GM18909 (cell line): ENCODE measurements around the gene EID2B.

Experiments
- ATAC-seq: cut with Tn5 transposase; IDR thresholded peaks from one replicate; pipeline ENCODE4 v1.9.1; 2021; ENCODE audit warnings: mild to moderate bottlenecking; ENCODE audit not compliant: unreplicated experiment, poor library complexity

Gene EID2B

GRCh38 chr19:39501340-39501739 lies 31.3 kb downstream of the EID2B start:
- ATAC-seq, result no peak

- ATAC-seq, result no peak
These were observed 32.1 kb downstream of the EID2B start for GRCh38 chr19:39500543-39500942.

- ATAC-seq, result no peak
These were observed 32.7 kb downstream of the EID2B start for GRCh38 chr19:39499932-39500331.

- no peak for ATAC-seq
These were observed 33.6 kb downstream of the EID2B start, which contains the start of gene DLL3 for GRCh38 chr19:39498798-39499642. TSS of gene DLL3 (plus strand) at chr19:39498947. CDS start at chr19:39498975, 28 bp downstream.

DNA sequence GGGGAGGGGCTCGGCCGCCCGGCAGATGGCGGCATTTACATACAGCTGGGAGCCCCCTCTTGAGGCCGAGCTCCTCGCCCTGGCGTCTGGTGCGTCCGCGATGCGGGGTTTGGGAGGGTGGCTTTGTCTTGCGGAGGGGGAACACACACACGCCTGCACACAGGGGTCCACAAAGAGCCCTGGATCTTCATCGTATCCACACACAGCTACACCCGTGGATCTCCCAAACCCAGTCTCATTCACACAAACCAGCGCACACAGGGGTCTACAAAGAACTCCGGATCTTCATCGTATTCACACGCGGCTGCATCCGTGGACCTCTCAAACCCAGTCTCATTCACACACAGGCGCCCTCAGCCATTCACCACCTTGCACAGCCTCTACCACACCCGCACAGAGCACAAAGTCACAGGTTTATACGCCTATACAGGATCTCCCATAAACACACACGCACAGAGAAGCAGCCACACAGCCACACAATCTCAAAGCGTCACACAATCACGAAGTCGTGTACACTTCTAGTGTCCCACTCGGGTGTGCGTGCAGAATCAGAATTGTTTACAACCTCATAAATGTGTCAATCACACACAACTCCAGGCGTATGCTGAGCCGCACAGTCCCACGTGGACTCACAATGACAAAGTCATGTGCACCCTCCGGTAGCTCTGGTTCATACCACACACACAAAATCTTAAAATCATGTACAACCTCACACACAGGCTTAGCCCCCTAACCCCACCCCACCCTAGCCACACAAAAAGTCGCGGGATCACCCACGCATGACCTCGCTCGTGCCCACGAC lies 34.5 kb downstream of the EID2B start:
- no peak for ATAC-seq

- ATAC-seq, result no peak
These were observed 35.0 kb downstream of the EID2B start for GRCh38 chr19:39497701-39497995.

- ATAC-seq, result no peak
These were observed 36.6 kb downstream of the EID2B start for GRCh38 chr19:39496063-39496462.

- ATAC-seq, result no peak
These were observed 38.0 kb downstream of the EID2B start for GRCh38 chr19:39494661-39495060.

GRCh38 chr19:39492788-39493187 lies 39.9 kb downstream of the EID2B start:
- ATAC-seq, result no peak

GRCh38 chr19:39492225-39492624 lies 40.4 kb downstream of the EID2B start:
- no peak for ATAC-seq

DNA sequence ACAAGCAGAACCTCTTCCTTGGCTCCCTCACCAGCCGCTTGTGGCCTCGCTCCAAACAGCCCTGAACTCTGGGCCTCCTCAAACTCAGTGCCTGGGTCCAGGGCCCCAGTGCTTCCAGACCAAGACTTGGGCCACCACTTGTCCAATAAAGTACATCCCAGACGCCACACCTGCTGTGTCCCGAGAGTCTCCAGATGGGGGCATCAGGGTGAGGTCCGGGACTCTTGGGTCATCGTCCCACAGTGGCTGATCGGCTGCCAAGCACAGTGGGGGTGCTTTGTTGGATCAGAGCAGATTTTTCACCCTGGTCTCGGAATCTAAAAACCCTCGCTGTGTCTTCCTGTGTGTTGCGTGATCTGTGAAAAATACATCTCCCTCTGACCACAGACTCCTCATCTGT lies 42.9 kb downstream of the EID2B start:
- ATAC-seq, result no peak

DNA sequence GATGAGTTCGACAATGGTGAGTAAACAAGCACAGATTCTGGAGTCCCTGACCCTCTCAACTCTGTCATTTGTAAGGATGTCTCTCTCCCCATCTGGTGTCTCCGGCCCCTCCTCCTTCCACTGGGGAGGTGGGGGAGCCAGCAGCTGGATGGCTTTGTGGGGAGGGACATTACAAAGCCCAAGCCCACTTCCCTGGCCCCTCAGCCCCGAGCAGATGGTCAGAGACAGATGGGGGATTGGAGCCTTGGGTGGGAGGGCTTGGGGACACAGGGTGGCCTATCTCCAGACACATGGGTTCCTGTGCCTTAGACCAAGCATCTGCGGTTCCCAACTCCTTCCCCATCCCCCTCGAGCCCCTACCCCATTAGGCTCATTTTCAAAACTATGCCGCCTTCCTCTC lies 49.5 kb downstream of the EID2B start:
- ATAC-seq, result no peak

- ATAC-seq, result no peak
These were observed 51.0 kb downstream of the EID2B start for GRCh38 chr19:39481676-39482075.

DNA sequence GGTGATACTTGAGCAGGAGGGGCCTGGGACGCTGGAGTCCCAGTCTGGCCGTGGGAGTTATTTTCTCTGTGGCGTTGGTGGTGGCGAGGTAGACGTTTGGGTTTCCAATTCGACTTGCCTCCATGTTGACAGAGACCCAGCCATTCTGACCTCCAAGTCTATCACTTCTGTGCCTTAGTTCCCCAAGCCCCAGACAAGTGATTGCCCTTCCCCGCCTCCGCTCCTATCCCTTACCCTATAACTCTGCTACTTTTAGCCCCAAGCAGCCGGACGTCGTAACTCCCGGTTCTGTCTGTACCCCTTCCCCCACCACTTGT lies 51.5 kb downstream of the EID2B start:
- no peak for ATAC-seq
